ENCODE data around the gene DLEU7.

Gene DLEU7

GRCh38 chr13:50788551-50789210 lies 54.8 kb downstream of the DLEU7 start:
- DNase-seq, result no peak

GRCh38 chr13:50787316-50788195 lies 55.9 kb downstream of the DLEU7 start:
- no peak for DNase-seq

DNA sequence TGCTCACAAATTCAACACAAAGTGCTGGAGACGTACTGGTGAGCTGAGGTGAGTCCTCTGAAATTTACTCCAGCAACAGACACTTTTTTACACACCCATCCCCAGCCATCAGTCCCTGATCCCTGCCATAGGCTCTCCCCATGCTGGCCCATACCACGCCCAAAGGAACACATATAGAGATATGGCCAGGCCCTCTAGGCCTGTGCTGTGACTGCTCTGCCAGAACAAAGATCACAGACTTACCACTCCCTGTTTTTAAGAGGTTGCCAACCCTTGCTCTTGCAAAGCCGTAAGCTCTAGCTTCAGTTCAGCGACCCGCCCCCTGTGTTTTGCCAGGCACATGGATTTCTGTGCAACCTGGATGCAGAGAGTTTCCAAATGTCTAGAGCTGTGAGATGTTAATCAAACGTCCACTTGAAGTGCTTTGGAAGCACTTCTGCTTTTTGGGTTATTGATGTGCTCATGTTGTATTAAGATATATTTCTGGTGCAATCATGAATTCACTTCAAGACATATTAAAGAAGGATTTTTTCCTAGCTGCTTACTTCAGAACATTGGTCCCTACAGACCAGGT lies 59.7 kb downstream of the DLEU7 start:
- DNase-seq, result no peak

- DNase-seq, result no peak
Observed at GRCh38 chr13:50783066-50783465, 60.4 kb downstream of the DLEU7 start.

DNA sequence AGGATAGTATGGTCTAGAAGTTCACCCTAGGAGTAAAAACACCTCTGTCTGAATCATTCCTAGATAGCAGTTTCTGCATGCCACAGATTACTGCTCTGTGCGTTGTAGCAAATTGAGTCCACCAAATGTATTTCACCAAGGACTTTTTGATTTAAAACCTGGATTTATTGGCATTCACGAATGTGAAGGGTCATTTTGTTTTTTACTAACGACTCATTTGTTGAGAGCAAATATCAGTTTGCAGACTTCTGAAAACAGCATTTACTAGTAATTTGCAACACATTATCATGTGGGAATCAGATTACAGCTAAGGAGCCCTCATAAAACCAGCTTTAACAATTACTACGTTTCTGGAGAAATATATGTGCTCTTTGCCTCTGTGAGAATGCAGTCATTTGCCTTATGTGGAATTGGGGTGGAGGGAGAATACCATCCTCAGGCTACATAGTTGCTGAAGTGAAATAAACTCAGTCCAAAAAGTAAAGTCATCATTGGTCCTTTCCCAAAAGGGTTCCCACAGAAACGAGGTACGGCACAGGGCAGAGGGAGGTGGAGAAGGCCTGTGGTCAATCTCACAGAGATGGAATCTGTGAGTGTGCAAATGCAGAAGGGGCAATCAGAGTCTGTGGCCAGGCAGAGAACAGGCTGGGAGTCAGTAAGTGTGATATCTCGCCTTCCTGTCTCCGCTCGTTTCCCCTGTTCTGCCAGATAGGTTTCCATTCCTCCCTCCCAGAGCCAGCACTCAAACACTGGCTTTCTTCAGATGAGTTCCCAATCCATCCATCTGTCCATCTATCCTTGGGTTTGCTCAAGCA lies 63.1 kb downstream of the DLEU7 start:
- DNase-seq, result no peak

GRCh38 chr13:50779443-50780200 lies 63.9 kb downstream of the DLEU7 start:
- no peak for DNase-seq

All from SW 1271 (cell line).